ENCODE results near the gene RBMS3. TPM values are rescaled to one million over a fixed set of nuclear protein-coding genes. Genes with fewer than 3 reads are reported as not detected.

The RBMS3 gene
- total and polyA plus RNA-seq, 2 of the 13 experiments (the other 11 are each of a cell fraction or from before 2014, with no cell fraction given), result not detected

- ATAC-seq (no peak), DNase-seq (ENCODE audit: low spot score) (no peak), FAIRE-seq (no peak)
- no peaks in the 10 kb centered on the region for H4K20me1 ChIP-seq (ENCODE audit: insufficient read depth, low read length)
- POLR2A ChIA-PET, result no interaction called here
- H3K9me3 ChIP-seq (ENCODE audit: low read length), result no peaks in the 10 kb centered on the region
- 0% methylated on average over 1 of the region's 1 CpG for WGBS (ENCODE audit: low lambda C conversion rate)
- H3K79me2 ChIP-seq (ENCODE audit: insufficient read depth, low read length), result no peaks in the 10 kb centered on the region
- no peaks in the 10 kb centered on the region for H3K27me3 ChIP-seq (ENCODE audit: control insufficient read depth in 1 of 2, insufficient read depth in 2 of 2, low read length in 2 of 2)
- intact Hi-C loops (cut with micrococcal nuclease; ENCODE audit: unreplicated experiment) (no loop called here), in situ Hi-C loops (cut with HindIII; ENCODE audit: extremely low pct_ligation_motif_present, low pct_unique_long_range_greater_than_20kb) (no loop called here)
- H3K4me2 ChIP-seq (ENCODE audit: low read depth, low read length), result no peak overlapping the region
- no peak overlapping the region for H2AFZ ChIP-seq (ENCODE audit: low read length)
- no peak overlapping the region for H3K9ac ChIP-seq (ENCODE audit: insufficient read depth, low read depth, low read length)
- no peak overlapping the region for H3K27ac ChIP-seq (ENCODE audit: extremely low read length, insufficient read depth, low read length)
- no peaks in the 10 kb centered on the region for H3K36me3 ChIP-seq (replicated peaks in 1 of 2; ENCODE audit: control insufficient read depth in 1 of 2, insufficient read depth in 2 of 2, low read length in 2 of 2)
- CTCF ChIA-PET (ENCODE audit: low intra/inter-chr PET ratio, low total read pairs), result no interaction called here
- no peak overlapping the region for H3K4me3 ChIP-seq (replicated peaks in 1 of 3; ENCODE audit: insufficient read depth in 1 of 3, low read depth in 2 of 3, low read length in 3 of 3)
- TF ChIP-seq GMEB2 (CRISPR knock-in tag; IDR thresholded peaks at IDR 0.05; ENCODE audit: low read depth) (no peak), ZNF235 (CRISPR knock-in tag; IDR thresholded peaks at IDR 0.05; ENCODE audit: borderline replicate concordance) (no peak), ZNF230 (CRISPR knock-in tag; IDR thresholded peaks at IDR 0.05) (no peak), ZMYM4 (CRISPR knock-in tag; IDR thresholded peaks at IDR 0.05) (no peak), FOSL1 (CRISPR knock-in tag; IDR thresholded peaks at IDR 0.05; ENCODE audit: borderline replicate concordance) (no peak), TMF1 (CRISPR knock-in tag; IDR thresholded peaks at IDR 0.05; ENCODE audit: low read depth) (no peak), ATF1 (CRISPR knock-in tag; IDR thresholded peaks at IDR 0.05) (no peak), PRDM15 (CRISPR knock-in tag; IDR thresholded peaks at IDR 0.05) (no peak), NR0B2 (CRISPR knock-in tag; IDR thresholded peaks at IDR 0.05) (no peak), ZNF136 (CRISPR knock-in tag; IDR thresholded peaks at IDR 0.05; ENCODE audit: low read depth) (no peak), TARDBP (CRISPR knock-in tag; IDR thresholded peaks at IDR 0.05) (no peak), ZNF546 (CRISPR knock-in tag; conservative IDR thresholded peaks at IDR 0.05) (no peak), ZNF747 (CRISPR knock-in tag; IDR thresholded peaks at IDR 0.05; ENCODE audit: borderline replicate concordance) (no peak)
- H3K4me1 ChIP-seq (ENCODE audit: insufficient read depth, low read length), result no peaks in the 10 kb centered on the region
- BruUV-seq (replicated peaks), result no TSS peak
These were observed 33.3 kb downstream of the RBMS3 start for GRCh38 chr3:29313981-29314726.
